BLaER1 treated with 17β-estradiol and CSF1 and Interleukin-3, amounts not matched to agents 10 nM and 100 nM (cell line): ENCODE data around the gene CATSPERD.

Source experiments
- H3K27ac ChIP-seq, 11 experiments: shearing (Covaris generic); formaldehyde crosslinking; 2 replicates each; pipeline ENCODE4 v1.8.1; 2022
- H3K27me3 ChIP-seq, 11 experiments: shearing (Covaris generic); formaldehyde crosslinking; 2 replicates each; pipeline ENCODE4 v1.8.1; 2022
- H3K36me3 ChIP-seq, 11 experiments: shearing (Covaris generic); formaldehyde crosslinking; 2 replicates each; pipeline ENCODE4 v1.8.1; 2022
- H3K4me1 ChIP-seq, 10 experiments: shearing (Covaris generic); formaldehyde crosslinking; 2 replicates each; pipeline ENCODE4 v1.8.1; 2022
- H3K4me2 ChIP-seq, 11 experiments: shearing (Covaris generic); formaldehyde crosslinking; 2 replicates each; pipeline ENCODE4 v1.8.1; 2022
- H3K4me3 ChIP-seq, 10 experiments: shearing (Covaris generic); formaldehyde crosslinking; 2 replicates each; pipeline ENCODE4 v1.8.1; 2022
- H3K9ac ChIP-seq, 11 experiments: shearing (Covaris generic); formaldehyde crosslinking; 2 replicates each; pipeline ENCODE4 v1.8.1; 2022
- H3K9me3 ChIP-seq, 11 experiments: shearing (Covaris generic); formaldehyde crosslinking; replicated peaks in 1 of 11; 2 replicates each; pipeline ENCODE4 v1.8.1; 2022
- H4K20me1 ChIP-seq, 11 experiments: shearing (Covaris generic); formaldehyde crosslinking; 2 replicates each; pipeline ENCODE4 v1.8.1; 2022
- Cebpa-rat ChIP-seq, 11 experiments: shearing (Covaris generic); IDR thresholded peaks; 2 replicates each; pipeline ENCODE4 v1.8.1; 2022

Gene CATSPERD

DNA sequence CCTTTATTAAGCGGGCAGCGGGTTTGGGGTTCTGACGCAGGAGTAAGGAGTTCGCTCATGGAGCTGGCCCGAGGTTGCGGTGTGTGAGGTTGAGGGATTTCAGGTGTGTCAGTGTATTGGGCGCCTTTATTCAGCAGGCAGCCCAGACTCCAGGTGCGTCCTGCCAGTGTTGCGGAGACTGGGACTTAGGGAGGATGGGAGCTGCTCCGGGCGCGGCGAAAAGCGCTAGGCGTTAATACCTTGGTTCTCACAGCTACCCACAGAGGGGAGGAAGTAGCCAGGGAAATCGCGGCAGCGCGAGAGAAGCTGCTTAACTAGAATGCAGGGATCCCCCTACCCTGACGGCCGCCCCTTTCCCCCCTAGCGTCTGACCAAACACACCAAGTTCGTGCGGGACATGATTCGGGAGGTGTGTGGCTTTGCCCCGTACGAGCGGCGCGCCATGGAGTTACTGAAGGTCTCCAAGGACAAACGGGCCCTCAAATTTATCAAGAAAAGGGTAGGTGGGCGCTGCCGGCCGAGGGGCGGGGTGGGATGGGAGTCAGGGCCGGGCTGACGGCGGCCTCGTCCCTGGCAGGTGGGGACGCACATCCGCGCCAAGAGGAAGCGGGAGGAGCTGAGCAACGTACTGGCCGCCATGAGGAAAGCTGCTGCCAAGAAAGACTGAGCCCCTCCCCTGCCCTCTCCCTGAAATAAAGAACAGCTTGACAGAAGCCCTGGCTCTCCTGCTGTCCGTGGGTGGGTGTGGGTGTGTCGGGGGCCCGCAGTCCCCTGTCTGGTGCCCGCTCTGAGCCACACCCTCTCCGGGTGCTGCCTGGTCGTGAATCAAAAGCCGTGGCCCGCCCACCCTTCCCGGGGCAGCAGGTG lies 29.2 kb upstream of the CATSPERD start:
- Histone ChIP-seq H4K20me1 (peaks cover 59 to 68% (median 60%) of the 10 kb centered on the region in 11 experiments), H3K27ac (peak overlapping the region; percentile 82 to 97 (median 95)), H3K27me3 (no peaks in the 10 kb centered on the region), H3K4me3 (peak overlapping the region; percentile 77 to 99 (median 96)), H3K36me3 (peaks cover 45 to 57% (median 56%) of the 10 kb centered on the region in 11 experiments), H3K9ac (peak overlapping the region; percentile 87 to 99 (median 95)), H3K4me2 (peak overlapping the region; percentile 70 to 93 (median 85)), H3K4me1 (peaks cover 22 to 31% (median 26%) of the 10 kb centered on the region in 10 experiments), H3K9me3 (no peaks in the 10 kb centered on the region)
- no peak for TF ChIP-seq Cebpa-rat (IDR thresholded peaks at IDR 0.05)

DNA sequence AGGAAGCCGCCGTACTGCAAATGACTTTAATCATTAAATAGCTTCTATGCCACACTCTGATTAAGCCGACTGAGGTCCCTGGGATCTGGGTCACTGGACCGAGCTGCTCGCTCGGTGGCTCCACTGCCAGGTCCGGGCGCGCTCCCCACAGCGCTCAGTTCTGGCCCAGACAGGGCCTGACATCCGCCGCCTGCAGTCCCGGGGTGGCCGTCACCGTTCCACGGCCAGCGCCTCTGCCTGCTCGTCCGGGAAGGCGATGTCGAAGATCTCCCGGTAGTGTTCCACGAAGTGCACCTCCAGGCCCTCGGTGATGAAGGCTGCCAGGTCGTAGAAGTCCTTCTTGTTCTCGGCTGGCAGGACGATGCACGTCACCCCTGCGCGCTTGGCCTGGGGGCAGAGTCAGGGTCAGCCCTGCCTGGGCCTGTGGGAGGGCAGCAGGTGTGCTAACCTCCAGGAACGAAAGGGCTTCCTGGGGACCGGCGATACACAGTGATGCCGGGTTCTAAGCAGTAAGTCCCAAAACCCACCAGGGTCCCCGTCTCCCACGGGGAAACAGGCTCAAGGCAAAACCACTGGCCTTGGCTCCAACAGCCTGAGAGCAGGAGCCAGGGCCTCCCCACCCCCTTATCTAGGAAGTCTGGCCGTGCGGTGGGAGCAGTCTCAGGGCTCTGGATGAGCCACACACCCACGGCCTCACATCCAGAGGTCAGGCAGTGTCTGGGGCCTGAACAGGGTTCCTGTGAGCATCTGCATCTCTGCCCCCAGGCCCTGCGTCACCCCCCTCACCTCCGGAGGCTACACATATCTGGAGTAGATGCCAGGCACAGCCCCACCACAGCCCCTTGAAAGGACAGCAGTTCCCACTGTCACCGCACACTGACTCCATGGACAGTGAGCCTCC lies 28.4 kb upstream of the CATSPERD start:
- H3K4me2 ChIP-seq = peak overlapping the region; percentile 70 to 93 (median 85)
- H4K20me1 ChIP-seq = peaks cover 67 to 77% (median 68%) of the 10 kb centered on the region in 11 experiments
- H3K36me3 ChIP-seq = peaks cover 54 to 66% (median 64%) of the 10 kb centered on the region in 11 experiments
- no peaks in the 10 kb centered on the region for H3K27me3 ChIP-seq
- H3K27ac ChIP-seq = peak overlapping the region in 8 of 11 experiments; percentile 86 to 97 (median 95); a peak in 10 of 22 replicates
- no peaks in the 10 kb centered on the region for H3K9me3 ChIP-seq
- peak overlapping the region; percentile 87 to 99 (median 95) for H3K9ac ChIP-seq
- peaks cover 17 to 31% (median 23%) of the 10 kb centered on the region in 10 experiments for H3K4me1 ChIP-seq
- H3K4me3 ChIP-seq = peak overlapping the region; percentile 77 to 99 (median 96)
- no peak for TF ChIP-seq Cebpa-rat (IDR thresholded peaks at IDR 0.05)

DNA sequence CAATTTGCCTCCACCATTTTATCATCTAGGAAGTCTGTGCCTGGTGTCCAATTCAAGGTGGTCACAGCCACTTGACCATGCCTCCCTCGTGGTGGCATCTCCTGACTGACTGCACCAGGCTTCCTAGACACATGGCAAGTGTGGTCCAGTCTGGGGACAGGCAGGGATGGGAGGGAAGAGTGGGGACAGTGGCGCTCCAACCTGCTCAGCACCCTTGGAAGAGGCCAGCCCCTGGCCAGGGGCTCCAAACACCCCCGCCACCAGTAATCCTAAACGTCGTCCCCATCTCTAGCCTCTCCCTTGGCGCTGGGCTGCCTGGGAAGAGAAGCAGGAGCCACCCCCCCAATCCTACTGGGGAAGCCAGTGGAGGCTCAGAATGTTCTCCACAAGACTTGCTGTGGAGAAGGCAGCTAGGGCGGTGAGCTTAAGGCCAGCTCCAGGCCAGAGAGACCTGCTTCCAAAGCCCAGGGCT lies 27.7 kb upstream of the CATSPERD start:
- Histone ChIP-seq H3K27ac (no peak overlapping the region), H3K27me3 (no peaks in the 10 kb centered on the region), H3K36me3 (peaks cover 55 to 67% (median 66%) of the 10 kb centered on the region in 11 experiments), H3K4me1 (peaks cover 11 to 29% (median 19%) of the 10 kb centered on the region in 10 experiments), H3K4me2 (peak overlapping the region in 10 of 11 experiments; percentile 70 to 91 (median 84); a peak in 20 of 22 replicates), H3K9me3 (no peaks in the 10 kb centered on the region), H4K20me1 (peaks cover 73 to 79% (median 75%) of the 10 kb centered on the region in 11 experiments), H3K9ac (peak overlapping the region in 10 of 11 experiments; percentile 87 to 99 (median 95); a peak in 18 of 22 replicates), H3K4me3 (peak overlapping the region in 5 of 10 experiments; percentile 77 to 98 (median 95); a peak in 5 of 20 replicates)
- no peak for TF ChIP-seq Cebpa-rat (IDR thresholded peaks at IDR 0.05)

DNA sequence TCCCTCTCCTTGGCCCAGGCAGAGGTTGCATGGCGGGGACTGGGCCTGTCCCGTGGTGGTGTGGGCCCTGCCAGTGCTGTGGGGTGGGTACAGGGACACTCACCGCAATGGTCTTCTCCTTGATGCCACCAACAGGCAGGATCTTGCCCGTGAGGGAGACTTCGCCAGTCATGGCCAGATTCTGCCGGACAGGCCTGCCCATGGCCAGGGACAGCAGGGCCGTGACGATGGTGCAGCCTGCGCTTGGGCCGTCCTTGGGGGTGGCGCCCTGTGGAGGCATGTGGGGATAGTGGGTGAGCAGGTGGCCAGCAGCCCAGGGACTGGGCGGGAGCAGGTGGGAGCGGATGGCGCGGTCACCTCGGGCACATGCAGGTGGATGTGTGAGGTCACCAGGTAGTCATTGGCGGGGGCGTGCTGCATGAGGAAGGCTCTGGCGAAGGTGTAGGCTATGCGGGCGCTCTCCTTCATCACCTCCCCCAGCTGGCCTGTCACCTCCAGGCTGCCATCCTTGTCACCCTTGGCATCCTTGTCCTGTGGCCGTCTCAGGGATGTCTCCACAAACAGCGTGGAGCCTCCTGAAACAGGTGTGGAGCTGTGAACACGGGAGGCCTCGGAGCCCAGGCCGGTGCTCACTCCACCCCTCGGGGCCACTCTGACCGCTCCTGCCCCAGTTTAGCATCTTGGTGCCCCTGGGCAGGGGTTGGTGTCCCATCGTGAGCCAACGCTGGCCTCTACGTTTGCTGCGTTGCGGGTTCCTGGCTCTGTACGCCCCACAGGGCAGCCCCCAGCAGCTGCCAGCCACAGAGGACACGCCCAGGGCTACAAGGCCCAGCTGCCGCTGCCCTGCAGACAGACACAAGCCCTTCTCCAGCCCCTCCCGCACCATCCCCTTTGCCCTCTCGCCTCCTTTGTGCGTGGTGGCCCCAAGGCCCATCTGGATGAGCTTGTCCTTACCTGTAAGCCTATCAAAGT lies 27.0 kb upstream of the CATSPERD start:
- Histone ChIP-seq H3K36me3 (peaks cover 61 to 74% (median 72%) of the 10 kb centered on the region in 11 experiments), H3K4me1 (peaks cover 16 to 35% (median 21%) of the 10 kb centered on the region in 10 experiments), H3K4me2 (peak overlapping the region in 5 of 11 experiments; percentile 84 to 91 (median 85); a peak in 5 of 22 replicates), H3K4me3 (no peak overlapping the region), H3K27ac (no peak overlapping the region), H4K20me1 (peaks cover 81 to 84% (median 82%) of the 10 kb centered on the region in 11 experiments), H3K27me3 (no peaks in the 10 kb centered on the region), H3K9me3 (no peaks in the 10 kb centered on the region), H3K9ac (peak overlapping the region in 9 of 11 experiments; percentile 29 to 98 (median 95); a peak in 12 of 22 replicates)
- TF ChIP-seq Cebpa-rat (IDR thresholded peaks at IDR 0.05) = no peak

DNA sequence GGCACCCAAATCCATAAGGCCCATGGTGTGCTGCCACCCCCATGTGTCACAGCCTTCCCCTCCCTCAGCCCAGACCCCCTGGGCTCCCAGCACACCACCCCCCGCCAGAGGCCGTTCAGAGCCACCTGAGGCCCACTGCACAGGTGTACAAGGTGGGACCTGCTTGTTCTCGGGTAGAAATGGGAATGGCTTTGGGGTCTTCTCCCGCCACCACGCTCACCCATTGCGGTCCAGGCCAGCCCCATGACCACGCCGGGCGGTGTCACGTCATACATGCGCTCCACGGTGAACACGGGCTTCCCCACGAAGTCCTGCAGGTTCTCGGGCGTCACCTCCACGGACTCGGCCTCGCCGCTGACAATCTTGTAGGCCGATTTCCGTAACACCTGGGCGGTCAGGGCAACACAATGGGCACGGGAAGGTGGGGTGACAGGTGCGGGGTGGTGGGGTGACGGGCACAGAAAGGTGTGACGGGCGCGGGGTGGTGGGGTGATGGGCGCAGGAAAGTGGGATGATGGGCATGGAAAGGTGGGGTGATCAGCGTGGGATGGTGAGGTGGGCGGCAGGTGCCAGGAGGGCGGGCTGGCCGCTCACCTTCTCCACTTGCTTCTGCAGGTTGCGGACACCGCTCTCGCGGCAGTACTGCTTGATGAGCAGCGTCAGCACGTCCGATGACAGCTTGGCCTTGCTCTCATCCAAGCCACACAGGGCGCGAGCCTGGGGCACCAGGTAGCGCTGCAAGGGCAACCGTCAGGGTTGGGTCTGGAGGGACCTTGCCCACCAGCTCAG lies 26.1 kb upstream of the CATSPERD start:
- Histone ChIP-seq H3K27me3 (no peaks in the 10 kb centered on the region), H3K9me3 (no peaks in the 10 kb centered on the region), H3K4me1 (peaks cover 24 to 43% (median 30%) of the 10 kb centered on the region in 10 experiments), H3K27ac (no peak overlapping the region), H3K36me3 (peaks cover 66 to 83% (median 81%) of the 10 kb centered on the region in 11 experiments), H4K20me1 (peaks cover 89 to 93% (median 91%) of the 10 kb centered on the region in 11 experiments), H3K4me3 (no peak overlapping the region), H3K9ac (no peak overlapping the region), H3K4me2 (no peak overlapping the region)
- no peak for TF ChIP-seq Cebpa-rat (IDR thresholded peaks at IDR 0.05)

DNA sequence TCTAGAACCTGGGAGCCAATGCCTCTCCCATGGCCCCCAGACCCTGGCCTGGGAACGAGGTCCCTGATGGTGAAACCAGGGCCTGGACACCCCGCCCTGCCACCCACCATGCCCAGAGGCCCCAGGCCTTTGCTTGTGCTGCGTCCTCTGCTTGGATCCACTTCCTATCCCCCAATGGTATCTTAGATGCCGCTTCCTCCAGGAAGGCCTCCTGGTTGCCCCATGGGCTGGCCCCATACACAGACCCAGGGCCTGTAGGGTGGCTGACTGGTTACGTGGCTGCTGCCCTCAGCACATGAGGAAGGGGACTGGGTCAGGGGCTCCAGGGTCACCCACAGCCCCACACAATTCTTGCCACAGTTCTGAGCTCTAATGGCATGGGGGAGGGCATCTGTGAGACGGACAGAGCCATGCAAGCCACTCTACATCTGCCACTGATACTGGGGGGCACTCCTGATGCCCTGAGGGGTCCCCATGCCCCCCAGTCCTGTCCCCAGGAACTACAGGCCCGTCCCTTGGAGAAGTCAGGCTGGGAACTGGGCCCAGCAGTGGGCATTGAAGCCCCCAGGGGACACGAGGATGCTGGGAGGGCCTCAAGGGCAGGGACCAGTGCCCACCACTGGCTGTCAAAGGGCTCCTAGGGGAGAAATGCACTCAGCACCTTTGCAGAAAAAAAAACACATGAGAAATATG lies 25.3 kb upstream of the CATSPERD start:
- no peak overlapping the region for H3K4me2 ChIP-seq
- no peak for TF ChIP-seq Cebpa-rat (IDR thresholded peaks at IDR 0.05)
- H4K20me1 ChIP-seq = peaks cover 97 to 100% (median 99%) of the 10 kb centered on the region in 11 experiments
- H3K4me3 ChIP-seq = no peak overlapping the region
- H3K4me1 ChIP-seq = peaks cover 24 to 48% (median 35%) of the 10 kb centered on the region in 10 experiments
- peak overlapping the region in 1 of 11 experiments; percentile 32; a peak in 1 of 22 replicates for H3K9ac ChIP-seq
- no peaks in the 10 kb centered on the region for H3K27me3 ChIP-seq
- H3K9me3 ChIP-seq = no peaks in the 10 kb centered on the region
- peaks cover 72 to 90% (median 87%) of the 10 kb centered on the region in 11 experiments for H3K36me3 ChIP-seq
- H3K27ac ChIP-seq = no peak overlapping the region
